ENCODE results near the gene C1orf21.
A peak's percentile ranks its signal among the peaks of the same experiment; 100 is the strongest.

The C1orf21 gene

DNA sequence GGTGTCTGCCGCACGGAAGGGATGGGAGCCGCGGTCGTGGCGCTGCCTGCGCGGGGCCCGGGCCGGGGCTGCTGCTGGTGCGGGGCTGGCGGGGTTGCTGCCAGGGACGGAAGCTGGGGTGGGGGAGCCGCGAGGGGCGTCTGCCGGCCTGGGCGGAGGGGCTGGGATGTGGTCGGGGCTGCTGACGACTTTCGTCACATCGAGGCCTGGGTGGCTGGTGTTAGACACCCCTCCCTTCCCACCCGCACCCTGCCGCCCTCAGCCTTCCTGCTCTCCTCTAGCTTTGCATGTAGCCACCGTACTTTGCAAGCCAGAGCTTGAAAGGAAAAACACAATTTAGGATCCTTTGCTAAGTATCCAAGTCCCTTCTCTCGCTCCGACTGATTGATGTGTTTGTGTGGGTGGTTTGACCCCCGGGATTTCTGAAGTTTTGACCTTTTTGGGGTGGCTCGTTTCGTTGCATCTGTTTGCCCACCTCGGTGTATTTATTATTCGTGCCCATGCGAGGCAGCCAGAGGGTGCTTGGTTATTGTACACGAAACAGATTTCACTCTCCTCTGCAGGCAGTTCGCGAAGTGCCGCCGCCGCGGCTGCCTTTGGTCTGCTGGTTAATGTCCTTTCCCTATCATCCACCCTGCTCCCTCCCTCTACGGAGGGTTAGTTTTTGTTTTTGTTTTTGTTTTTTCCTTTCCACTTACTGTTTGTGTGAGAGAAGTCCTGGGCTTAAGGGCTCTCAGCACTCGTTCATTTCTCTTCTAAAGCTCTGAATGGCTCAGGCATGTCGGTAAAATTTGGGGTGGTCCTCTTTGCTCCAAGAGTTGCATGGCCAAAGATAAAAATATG, 868 bp downstream of the C1orf21 start:
- DNase-seq, result no peak

DNA sequence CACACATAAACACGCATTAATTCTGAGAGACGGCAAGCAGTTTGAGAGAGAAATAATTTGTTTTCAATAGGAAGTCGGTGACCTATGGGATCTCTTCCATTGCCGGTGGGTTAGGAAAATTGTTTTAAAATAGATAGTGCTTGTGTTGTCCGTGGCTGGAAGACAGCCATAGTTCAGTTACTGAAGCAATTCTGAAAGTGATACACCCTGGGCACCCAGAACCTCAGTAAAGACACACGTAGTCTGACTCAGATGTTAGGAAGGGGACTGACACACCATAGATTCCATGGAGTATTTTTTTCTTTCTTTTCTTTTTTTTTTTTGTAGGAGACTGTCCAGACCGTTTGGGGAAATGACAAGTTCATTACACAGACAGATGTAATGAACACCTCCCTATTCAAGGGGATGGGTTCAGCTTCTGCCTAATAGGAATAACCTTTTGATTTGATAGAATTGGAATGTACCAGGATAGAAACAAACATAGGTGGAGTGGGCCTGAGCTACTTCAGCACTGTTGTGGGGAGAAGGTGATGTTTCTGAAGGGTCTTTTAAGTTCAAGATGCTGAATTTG, 1.6 kb downstream of the C1orf21 start:
- DNase-seq, result peak; percentile 93

DNA sequence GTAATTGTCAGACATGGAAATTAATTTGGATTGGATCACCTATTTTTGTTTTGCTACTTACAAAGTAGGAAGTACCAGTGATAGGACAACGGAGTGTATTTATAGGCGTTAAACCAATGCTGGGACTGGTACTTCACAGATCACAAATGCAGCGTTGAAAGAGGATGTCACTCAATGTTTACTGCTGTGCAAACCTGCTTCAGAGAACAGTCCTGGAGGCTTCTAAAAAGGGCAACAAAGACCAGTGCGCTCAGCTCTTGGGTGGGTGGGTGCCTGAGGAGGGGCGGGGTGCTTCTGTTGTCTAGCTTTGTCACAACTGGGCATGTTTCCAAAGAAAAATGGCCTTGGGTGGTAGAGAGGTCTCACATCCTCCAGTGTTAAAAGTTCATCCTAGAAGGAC, 2.1 kb downstream of the C1orf21 start:
- DNase-seq, result no peak

DNA sequence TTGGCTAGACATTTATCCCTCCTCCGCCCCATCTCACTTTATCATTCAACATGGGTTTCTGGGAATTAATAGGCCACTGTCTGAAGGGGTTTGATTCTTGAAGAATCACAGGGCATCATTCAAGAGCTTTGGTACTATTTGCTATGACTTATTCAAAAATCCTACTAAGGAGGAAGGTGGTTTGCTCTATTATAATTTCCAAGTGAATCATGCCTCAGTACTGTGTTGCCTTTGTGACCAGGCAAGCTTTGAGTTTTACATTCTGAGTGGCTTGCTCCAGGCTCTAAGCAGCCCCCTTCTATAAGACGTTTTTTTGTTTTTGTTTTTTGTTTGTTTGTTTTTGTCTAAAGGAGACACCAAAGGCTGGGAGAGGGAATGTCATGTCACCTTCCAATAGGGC, 2.6 kb downstream of the C1orf21 start:
- peak; percentile 20 for DNase-seq

DNA sequence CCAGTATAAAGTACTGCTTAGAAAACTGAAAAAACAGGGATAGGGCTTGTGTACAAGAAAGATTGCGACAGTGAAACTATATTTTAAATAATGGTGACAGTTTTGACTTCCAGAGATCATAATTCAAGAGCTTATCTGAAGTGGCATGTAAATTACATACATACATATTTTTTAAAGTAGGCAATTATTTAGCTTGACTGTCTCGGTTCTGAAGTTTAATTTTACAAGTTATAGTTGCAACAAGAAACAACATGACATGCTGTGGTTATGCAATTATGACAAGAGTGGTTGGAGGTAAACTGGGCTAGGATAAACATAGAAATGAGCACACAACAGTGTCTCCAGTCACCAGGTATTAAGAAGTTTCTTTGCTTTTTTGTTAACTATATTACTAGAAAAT, 4.1 kb downstream of the C1orf21 start:
- DNase-seq, result peak; percentile 9

DNA sequence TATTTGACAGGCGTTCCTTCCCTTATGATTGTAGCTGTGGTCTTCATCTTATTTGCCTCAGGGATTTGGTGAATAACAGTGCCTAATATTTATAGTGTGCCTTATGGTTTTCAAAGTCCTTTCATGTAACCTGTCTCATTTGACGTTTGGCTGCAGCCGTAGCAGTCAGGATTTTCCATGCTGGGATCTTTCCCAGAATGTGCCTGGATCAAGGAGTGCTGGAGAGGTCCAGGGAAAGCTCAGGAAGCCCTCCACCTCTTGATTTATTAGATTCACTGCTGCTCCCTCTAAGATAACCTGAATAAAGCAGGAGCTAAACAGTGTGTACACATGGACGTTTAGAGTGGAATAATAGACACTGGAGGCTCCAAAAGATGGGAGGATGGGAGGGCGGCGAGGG, 5.2 kb downstream of the C1orf21 start:
- DNase-seq, result no peak

DNA sequence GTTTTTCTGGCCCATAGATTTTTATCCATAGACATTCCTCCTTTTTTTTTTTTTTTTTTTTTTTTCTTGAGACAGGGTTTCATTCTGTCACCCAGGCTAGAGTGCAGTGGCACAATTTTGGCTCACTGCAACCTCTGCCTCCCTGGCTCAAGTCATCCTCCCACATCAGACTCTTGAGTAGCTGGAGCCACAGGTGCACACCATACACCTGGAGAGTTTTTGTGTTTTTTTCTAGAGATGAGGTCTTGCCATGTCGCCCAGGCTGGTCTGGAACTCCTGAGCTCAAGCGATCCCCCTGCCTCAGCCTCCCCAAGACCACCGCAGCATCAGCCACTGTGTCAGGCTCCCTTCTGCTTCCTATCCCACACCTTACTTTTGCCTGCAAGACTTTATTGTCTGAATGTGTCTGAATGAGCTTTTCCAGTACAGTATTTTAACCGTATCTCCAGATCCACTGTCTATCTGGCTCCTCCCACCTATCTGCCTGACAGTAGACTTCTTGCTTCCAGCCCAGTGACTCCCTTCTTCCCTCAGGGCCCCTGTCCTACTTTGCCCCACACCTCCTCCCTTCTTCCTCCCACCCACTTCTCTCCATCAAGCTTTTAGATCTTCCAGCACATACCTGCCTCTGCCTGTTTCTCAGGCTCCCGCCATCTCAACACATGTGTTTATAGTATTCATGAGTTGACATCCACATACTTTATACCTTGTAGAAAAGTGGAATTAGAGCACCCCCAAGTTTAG, 6.1 kb downstream of the C1orf21 start:
- no peak for DNase-seq

DNA sequence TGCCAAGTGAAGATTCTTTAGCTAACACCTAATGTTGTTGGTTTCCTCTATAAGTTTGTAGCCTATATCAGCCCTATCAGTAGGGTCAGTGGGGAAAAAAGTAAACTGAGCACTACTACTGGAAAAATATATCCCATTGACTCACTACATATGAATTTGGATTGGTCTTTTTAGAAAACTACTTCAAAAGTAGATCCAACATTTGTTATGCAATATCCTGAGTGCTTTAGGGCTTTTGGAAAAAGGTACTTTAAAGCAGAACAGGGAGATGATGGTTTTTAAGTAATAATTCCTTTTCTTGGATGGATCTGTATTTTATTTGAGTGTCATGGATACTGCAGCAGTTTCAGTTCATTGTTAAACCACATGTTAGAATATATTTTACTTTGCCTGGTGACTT, 7.1 kb downstream of the C1orf21 start:
- DNase-seq, result peak; percentile 15

DNA sequence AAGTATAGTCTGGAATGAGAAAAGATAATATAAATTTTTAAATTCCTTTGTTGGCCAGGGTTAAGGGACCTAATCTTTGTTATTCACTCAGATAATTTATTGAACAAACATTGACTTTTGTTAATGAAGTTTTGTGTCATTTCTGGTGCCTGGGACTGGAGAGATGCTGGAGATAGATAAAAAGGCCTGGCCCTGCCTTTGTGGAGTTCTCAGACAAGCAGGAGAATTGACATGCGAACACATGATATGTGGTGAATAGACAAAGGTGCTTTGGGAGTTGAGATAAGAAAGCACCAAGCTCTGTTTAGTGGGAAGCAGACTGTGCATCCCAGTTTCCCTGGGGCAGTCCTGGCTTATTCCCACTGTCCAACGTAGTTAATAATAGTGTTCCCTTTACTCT, 8.5 kb downstream of the C1orf21 start:
- no peak for DNase-seq

DNA sequence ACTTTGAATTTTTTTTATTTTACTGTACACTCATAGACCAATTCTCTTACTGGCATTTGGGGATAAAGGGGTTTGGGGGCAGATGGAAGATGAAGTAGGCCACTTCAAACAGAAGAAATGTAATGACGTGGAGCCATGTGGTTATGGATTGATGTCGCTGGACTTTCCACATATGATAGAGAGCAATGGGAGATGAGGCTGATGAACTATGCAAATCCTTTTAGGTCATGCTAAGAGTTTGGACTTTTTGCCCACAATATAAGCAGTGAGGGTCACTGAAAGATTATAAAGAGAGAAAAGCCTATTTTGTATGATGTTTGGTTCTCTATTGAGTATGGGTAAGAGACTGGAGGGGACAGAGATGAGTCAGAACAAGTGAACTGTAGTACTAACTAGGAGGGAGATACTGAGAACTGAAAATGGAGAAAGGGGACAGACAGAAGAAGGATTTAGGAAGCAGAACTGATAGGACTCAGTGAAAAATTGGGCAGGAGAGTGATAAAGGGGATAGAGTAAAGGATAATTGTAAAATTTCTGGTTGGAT, 9.2 kb downstream of the C1orf21 start:
- DNase-seq, result no peak

DNA sequence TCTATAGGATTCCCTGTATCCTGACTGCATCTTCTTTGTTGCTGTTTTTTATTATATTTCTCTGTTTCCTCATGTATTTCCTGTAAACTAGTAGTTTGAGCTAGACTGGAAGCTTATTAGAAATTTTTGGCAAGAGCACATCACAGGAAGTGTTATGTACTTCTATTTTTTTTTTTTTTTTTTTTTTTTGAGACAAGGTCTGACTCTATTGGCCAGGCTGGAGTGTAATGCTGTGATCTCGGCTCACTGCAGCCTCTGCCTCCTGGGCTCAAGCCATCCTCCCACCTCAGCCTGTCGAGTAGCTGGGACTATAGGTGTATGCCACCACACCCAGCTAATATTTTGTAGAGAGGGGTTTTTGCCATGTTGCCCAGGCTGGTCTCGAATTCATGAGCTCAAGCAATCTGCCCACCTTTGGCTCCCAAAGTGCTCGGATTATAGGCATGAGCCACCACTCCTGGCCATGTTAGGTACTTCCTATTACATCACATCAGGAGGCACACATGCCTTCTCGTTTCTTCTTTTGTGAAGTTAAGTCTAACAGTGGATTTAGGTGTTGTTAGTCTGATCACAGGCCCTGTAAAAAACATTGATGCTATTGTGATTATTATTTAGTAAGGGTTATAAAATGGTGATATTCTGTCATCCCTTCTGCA, 12.5 kb downstream of the C1orf21 start:
- DNase-seq, result no peak

DNA sequence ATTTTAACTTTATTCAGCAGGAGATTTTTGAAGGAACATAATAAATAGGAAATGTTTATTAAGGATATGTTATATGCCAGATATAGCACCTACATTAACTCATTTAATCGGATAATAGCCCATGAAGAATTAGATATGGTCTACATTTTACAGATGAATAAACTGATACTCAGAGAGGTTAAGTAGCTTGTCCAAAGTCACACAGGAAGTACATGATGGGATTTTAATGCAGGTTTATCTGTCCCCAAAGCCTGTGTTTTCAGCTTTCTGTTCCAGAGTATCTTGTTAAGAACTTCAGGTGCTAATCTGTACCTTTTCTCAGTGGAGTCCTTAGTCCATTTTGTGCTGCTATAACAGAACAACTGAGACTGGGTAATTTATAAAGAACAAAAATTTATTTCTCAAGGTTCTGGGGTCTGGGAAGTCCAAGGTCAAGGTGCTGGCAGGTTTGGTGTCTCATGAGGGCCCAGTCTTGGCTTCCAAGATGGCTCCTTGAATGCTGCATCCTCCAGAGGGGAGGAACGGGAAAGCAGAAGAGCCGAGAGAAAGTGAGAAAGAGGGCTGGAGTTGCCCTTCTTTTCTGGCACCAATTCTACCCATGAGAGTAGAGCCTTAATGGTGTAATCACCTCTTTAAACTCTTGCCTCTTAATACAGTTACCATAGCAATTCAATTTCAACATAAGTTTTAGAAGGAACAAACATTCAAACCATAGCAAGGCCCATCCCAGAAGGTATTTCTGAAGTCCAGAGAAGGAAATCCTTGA, 17.3 kb downstream of the C1orf21 start:
- no peak for DNase-seq

DNA sequence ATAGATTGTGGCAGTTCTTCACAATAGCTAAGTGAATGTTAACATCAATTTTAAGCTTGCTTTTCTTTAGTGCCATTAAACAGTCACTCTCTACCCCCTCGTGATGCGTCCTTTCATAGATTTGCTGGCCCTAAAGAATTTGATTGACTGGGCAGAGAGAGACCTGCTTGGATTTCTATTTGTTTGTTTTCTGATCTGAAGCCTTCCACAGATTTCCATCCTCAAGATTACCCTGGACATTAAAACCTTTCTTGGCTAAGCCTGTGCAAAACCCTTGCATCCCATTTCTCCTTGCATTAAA, 17.8 kb downstream of the C1orf21 start:
- no peak for DNase-seq

DNA sequence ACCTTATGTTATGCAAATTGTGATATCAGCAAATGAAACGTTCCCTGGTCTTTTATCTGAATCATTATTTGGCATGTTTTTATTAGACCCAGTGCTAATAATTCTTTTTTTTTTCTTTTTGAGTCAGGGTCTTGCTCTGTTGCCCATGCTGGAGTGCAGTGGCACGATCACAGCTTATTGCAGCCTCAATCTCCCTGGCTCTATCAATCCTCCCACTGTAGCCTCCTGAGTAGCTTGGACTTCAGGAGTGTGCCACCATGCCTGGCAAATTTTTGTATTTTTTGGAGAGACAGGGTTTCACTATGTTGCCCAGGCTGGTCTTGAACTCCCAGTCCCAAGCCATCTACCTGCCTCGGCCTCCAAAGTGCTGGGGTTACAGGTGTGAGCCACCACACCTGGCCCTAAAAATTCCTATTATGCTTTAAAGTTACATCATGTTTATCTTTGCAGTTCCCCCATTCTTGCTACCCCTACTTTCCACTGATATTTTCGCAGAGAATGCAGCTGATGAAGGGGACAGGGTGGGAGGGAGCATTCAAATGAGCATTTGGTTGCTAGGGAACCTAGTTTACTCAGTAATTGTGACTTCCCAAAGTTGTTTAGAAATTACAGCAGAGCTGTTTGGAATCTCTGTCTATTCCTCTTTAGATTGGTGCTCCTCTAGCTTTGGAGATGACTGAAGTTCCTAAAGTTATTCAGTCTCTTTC, 18.4 kb downstream of the C1orf21 start:
- no peak for DNase-seq

DNA sequence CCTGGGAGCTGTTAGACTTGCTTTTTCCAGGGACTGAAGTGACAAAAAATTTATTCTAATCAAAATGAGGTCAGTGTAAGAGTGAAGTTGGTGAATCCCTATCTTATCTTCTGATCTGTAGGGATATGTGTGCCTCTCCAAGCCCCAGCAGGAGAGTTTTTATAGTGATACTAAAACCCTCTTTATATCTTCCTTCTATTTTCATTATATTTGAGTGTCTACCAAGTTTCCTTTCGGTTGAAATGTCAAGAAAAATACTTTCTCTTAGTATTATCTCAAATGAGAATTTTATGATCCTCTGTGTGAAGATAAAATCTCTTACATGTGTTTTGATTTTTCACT, 18.9 kb downstream of the C1orf21 start:
- DNase-seq, result no peak

DNA sequence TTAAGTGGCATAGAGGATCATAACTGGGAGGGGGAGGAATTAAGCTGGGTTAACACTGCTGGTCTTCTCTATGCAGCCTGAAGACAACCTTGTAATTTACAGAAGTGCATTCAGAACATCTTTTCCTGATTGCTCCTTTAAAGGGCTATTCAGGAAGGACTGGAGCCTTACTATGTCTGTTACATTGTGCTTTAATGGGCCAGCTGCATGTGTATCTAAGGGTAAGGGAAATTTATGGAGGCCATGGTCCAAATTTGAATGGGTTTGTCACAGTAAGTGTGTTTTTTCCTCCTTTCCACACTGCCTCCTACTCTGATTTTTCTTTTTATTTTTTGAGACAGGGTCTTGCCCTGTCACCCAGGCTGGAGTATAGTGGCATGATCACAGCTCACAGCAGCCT, 19.6 kb downstream of the C1orf21 start:
- no peak for DNase-seq

DNA sequence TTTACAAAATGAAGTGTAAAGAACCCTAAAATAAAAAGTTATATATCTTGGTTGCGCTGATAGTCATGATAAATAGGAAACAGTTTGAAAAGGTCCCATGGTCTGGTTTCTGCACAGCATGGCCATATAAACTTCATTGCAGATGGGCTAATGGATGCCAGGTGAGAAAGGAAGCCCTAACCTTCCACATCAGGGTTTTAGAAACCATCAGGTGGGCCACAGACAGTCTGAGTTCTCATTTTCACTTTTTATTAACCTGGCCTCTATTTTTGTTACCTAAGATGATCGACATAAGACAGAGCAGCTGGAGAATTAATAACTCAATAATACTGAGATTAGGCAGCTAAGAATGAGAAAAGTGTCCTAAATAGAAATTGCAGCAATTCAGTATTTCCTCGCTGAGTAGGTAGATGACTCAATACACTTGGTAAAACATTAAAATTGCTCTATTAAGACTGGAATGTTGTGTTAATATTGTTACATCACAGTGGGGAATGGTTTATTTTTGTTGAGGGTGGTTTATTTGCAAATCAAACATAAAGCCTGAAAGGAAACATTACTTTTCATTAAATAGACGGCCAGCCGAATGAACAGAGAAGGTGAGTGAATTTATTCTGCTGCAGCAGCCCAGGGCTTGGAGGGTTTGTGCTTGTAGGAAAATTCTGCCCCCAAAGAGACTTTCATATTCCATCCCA, 21.1 kb downstream of the C1orf21 start:
- no peak for DNase-seq

DNA sequence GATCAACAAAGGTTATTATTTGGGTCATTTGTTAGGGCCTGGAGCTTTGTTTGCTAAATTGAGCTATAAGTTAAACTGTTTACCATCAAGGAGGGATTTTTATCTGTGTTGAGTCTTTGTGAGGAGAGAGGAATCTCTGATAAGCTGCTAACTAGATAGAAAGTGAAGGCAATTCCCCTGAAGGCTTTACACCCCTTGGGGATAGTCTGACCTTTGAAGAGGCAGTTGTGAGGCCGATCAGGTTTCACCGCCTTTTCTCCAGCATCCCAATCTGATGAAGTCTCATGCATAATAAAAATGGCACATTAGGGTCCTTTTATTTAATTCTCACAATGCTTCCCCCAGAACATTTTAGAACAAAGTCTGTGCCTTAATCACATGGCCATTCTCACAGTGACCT, 21.8 kb downstream of the C1orf21 start:
- DNase-seq, result no peak

DNA sequence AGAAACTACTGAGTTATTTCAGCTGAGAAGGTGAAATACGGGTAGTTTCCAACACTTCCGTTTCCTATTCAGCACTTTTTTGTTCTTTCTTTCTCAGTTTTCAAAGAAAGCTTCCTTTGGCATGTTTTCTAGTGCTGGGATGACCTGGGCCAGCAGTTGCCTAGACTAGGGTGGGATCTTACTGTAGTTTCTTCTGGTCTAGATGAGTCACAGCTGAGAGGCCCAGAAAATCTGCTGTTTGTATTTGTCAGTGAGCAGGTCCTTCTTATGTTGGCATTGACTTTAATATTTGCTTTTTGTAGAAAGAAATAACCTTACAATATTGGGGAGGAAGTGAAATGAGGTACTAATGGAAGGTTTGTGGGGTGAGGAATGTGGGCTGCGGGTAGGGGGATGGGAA, 22.2 kb downstream of the C1orf21 start:
- DNase-seq, result no peak

DNA sequence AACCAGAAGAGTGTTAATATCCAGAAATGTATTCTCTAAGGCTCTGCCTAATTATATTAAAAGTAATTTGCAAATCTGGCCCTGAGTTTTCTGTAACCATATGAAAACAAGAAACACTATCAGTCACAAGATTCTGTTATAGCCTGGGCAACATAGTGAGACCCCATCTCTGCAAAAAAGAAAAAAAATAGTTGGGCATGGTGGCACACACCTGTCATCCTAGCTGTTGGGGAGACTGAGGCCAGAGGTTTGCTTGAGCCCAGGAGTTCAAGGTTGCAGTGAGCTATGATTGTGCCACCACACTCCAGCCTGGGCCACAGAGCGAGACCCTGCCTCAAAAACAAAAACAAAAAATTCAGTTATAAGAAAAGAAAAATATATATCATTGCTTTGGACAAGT, 25.6 kb downstream of the C1orf21 start:
- no peak for DNase-seq

DNA sequence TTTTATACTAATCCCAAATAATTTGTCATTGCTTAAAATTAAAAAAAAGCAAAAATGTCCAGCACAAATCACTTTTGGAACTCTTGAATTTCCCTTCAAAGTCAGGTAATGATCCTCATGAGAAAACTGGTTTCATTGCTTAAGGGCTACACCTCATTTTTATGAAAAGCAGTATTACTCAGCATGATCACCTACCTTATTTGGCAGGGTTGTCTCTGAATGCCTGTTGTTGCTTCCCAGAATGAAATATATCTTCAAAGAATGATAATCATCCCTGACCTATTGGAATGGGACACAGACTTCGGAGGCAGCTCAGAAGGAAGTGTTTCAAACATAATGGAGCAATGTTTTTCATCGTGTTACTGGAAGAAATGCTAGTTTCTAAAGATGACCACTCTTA, 29.7 kb downstream of the C1orf21 start:
- DNase-seq, result no peak

DNA sequence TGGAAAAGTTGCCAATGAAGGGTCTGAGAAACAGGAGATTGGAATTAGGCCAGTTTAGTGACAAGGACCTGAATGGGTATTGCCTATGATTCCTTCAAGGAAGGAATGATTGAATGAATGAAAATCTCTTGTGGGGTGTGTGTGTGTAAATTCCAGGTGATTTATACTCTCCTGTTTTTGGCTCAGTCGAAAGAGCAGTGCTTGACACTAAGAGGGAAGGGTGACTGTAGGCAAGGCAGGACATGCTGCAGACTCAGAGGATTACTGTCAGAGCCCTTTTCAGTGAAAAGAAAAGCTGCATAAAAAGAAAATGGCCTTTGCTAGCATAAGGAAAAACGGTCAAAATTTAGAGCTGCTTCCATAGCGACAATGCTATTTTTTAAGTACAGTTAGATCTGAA, 30.1 kb downstream of the C1orf21 start:
- no peak for DNase-seq

Measured in fibroblast of skin of right biceps (primary cell).